WERI-Rb-1 (cell line): ENCODE data around the gene TMEM87B.

ENCODE experiments used
- DNase-seq: peaks from one replicate; pipeline ENCODE4 v3.0.0-alpha.2; 2020
- H3K27ac ChIP-seq: fragments of 250-450 bp; sonication (Bioruptor Pico); 2 replicates; pipeline ENCODE4 v1.5.1; 2020; ENCODE audit warnings: mild to moderate bottlenecking, moderate library complexity
- H3K27me3 ChIP-seq: fragments of 250-450 bp; sonication (Bioruptor Pico); 2 replicates; pipeline ENCODE4 v1.5.1; 2021; ENCODE audit warnings: mild to moderate bottlenecking, low read depth, moderate library complexity; ENCODE audit not compliant: insufficient read depth, severe bottlenecking
- H3K36me3 ChIP-seq: fragments of 250-450 bp; sonication (Bioruptor Pico); 2 replicates; pipeline ENCODE4 v1.5.1; 2020; ENCODE audit warnings: mild to moderate bottlenecking, moderate library complexity
- H3K4me3 ChIP-seq: 2 replicates; pipeline ENCODE4 v1.5.1; 2011; ENCODE audit warnings: low read depth, mild to moderate bottlenecking, control low read depth, low read length
- H3K9me3 ChIP-seq: fragments of 250-450 bp; sonication (Bioruptor Pico); 2 replicates; pipeline ENCODE4 v1.5.1; 2021; ENCODE audit warnings: mild to moderate bottlenecking, moderate library complexity; ENCODE audit not compliant: severe bottlenecking
- CTCF ChIP-seq: IDR thresholded peaks from 2 replicates; pipeline ENCODE4 v1.5.1; 2011; ENCODE audit warnings: low read depth, mild to moderate bottlenecking, control low read depth, inconsistent platforms, low read length

The TMEM87B gene

DNA sequence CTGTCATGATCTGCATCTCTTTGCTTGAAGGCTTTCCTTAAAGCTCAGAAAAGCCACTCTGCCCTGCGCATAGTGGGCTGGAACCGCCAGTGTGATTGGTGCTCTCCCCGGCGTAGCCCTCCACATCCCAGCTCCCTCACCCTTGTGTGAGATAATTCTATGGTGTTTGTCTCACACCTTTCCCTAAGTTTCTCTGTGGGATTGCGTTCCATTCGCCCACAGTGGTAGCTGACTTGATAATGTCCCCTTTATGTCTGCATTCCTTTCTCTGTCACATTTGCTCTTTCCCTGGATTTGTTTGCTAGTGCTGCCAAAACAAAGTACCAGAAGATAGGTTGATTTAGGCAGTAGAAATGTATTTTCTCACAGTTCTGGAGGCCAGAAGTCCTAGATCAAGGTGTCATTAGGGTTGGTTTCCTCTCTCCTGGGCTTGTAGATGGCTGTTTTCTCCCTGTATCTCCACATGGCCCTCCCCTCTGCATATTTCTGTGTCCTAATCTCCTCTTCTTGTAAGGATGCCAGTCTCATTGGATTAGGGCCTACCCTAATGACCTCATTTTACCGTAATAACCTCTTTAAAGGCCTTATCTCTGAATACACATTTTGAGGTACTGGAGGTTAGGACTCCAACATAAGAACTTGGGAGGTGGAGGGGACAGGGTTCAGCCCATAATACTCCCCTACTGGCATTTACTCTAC is 7.4 kb upstream of the TMEM87B start:
- Histone ChIP-seq H3K36me3 (no peaks in the 10 kb centered on the region), H3K27me3 (no peaks in the 10 kb centered on the region), H3K27ac (no peak overlapping the region), H3K9me3 (no peaks in the 10 kb centered on the region), H3K4me3 (no peak overlapping the region)
- DNase-seq, result no peak
- TF ChIP-seq CTCF, result no peak

DNA sequence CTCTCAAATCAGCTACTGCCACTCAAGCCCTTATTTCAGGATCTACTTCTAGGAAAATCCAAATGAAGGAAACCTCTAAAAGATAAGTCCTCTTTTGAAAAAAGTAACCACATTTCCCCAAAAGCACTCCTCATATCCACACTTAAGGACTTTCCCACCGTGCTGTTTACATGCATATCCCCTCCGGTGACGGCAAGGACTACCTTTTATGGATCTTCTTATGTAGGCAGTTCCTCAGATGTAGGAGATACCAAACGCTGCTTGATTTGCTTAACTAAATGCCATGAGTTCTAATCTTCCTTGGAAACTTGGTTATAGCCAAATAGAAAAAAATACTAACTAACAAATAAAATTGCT is 6.9 kb upstream of the TMEM87B start:
- no peak overlapping the region for H3K4me3 ChIP-seq
- TF ChIP-seq CTCF, result no peak
- H3K9me3 ChIP-seq, result no peaks in the 10 kb centered on the region
- H3K27me3 ChIP-seq, result no peaks in the 10 kb centered on the region
- no peak overlapping the region for H3K27ac ChIP-seq
- DNase-seq, result no peak
- no peaks in the 10 kb centered on the region for H3K36me3 ChIP-seq

GRCh38 chr2:112048887-112049286 is 6.2 kb upstream of the TMEM87B start:
- Histone ChIP-seq H3K4me3 (no peak overlapping the region), H3K36me3 (no peaks in the 10 kb centered on the region), H3K27me3 (no peaks in the 10 kb centered on the region), H3K27ac (no peak overlapping the region), H3K9me3 (no peaks in the 10 kb centered on the region)
- DNase-seq, result no peak
- peak; percentile 39; the same call in 1 of the 2 replicates for TF ChIP-seq CTCF

DNA sequence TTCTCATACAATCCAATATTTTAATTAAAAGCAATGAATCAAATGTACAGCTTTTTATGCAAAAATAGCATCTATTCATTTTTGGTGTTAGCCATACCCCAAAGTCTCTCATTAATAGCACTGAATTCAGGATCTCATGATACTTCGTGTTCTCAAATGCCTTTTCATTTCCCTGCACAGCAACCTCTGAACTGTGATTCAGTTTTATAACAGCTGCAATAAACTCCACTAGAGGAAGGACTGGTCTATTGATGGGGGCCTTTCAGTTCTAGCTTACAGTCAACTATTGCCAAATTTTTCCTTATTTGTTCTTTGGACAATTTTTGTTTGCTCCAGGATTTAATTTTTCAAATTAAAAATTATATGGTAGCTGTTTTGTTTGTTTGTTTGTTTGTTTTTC is 4.8 kb upstream of the TMEM87B start:
- Histone ChIP-seq H3K4me3 (no peak overlapping the region), H3K36me3 (no peaks in the 10 kb centered on the region), H3K27ac (no peak overlapping the region), H3K9me3 (no peaks in the 10 kb centered on the region), H3K27me3 (no peaks in the 10 kb centered on the region)
- DNase-seq, result no peak
- no peak for TF ChIP-seq CTCF

DNA sequence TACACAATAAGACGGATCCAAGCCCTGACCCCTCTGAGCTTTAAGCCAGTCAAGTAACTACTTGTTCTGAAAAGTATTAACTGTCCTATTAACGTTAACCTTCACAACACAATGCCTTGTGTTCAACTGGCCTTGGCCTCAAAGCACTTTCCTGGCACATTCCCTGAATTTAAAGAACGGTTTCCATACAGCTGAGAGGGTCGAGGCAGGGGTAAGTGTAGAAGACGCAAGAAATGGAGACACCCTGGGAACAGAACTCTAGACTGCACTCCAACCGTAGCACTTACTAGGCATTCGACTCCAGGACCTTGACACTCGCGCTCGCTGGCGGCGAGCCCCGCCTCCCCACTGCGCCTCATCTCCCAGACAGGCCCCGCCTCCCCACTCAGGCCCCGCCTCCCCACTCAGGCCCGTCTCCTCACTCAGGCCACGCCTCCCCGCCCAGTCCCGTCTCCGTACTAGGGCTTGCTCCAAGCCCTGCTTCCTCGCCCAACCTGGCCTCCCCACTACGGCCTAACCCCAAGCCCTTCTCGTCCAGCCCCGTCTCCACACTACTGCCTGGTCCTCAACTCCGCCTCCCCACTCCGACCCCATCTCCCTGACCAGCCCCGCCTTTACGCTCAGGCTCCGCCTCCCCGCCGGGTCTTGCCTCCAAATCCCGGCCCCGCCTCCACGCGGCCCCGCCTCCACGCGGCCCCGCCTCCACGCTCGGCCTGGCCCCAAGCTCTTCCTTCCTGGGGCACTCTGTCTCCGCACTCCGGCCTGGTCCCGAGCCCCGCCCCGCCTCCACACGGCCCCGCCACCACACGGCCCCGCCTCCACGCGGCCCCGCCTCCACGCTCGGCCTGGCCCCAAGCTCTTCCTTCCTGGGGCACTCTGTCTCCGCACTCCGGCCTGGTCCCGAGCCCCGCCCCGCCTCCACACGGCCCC is 887 bp upstream of the TMEM87B start:
- H3K36me3 ChIP-seq, result no peaks in the 10 kb centered on the region
- peak overlapping the region; percentile 55 for H3K4me3 ChIP-seq
- no peaks in the 10 kb centered on the region for H3K27me3 ChIP-seq
- no peak for TF ChIP-seq CTCF
- no peaks in the 10 kb centered on the region for H3K9me3 ChIP-seq
- peak; percentile 96 for DNase-seq
- H3K27ac ChIP-seq, result peak overlapping the region; percentile 65
